SK-N-MC (cell line): ENCODE measurements around the gene UGT1A7.

Experiments
- DNase-seq: peaks from one replicate; pipeline ENCODE4 v3.0.0-alpha.2; 2011; ENCODE audit warnings: low read depth, low spot score
- H3K27ac ChIP-seq: fragments of 200-600 bp; sonication (generic); 2 replicates; pipeline ENCODE4 v1.5.1; 2016; ENCODE audit warnings: mixed run types
- H3K36me3 ChIP-seq: fragments of 200-600 bp; sonication (generic); 2 replicates; pipeline ENCODE4 v1.6.1; 2017; ENCODE audit warnings: antibody characterized with exemption, low read length, mixed read lengths; ENCODE audit not compliant: insufficient read depth
- H3K4me3 ChIP-seq: fragments of 200-600 bp; sonication (generic); 2 replicates; pipeline ENCODE4 v1.5.1; 2016
- H3K9ac ChIP-seq: fragments of 200-600 bp; sonication (generic); 2 replicates; pipeline ENCODE4 v1.8.0; 2017; ENCODE audit warnings: mixed run types, mixed read lengths; ENCODE audit not compliant: insufficient read length
- H3K9me3 ChIP-seq: fragments of 200-600 bp; sonication (generic); 2 replicates; pipeline ENCODE4 v1.6.1; 2017; ENCODE audit warnings: low read depth, mild to moderate bottlenecking, antibody characterized with exemption, low read length, moderate library complexity, mixed read lengths
- EZH2 ChIP-seq: fragments of 200-600 bp; sonication (generic); IDR thresholded peaks from one replicate; pipeline ENCODE4 v1.6.1; 2017; ENCODE audit warnings: antibody characterized with exemption
- FOXP2 ChIP-seq: optimal IDR thresholded peaks from 2 replicates; pipeline ENCODE3; 2011; ENCODE audit warnings: mild to moderate bottlenecking, moderate library complexity; ENCODE audit not compliant: insufficient read depth; ENCODE audit errors: extremely low read length, control extremely low read depth
- POLR2AphosphoS5 ChIP-seq: IDR thresholded peaks from 2 replicates; pipeline ENCODE4 v1.6.1; 2012; ENCODE audit warnings: mild to moderate bottlenecking, low read depth, low read length, borderline replicate concordance

The UGT1A7 gene

DNA sequence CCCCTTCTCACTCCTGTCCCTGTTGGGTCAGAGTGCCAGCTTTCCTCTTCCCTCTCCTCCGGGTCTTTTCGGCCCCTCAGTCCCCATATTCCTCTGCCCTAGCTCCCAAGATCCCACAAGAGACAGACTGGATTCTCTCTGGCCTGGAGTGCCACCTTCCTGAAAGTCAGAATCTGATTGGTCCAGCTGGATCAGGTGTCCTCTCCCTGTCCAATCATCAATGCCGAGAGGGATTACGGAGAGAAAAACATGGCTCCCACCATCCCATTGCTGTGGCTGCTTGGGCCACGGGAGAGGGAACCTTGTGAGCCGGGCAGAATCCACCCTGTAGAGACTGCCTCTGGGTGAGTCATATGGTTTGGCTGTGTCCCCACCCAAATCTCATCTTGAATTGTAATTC is 93.7 kb downstream of the UGT1A7 start:
- Histone ChIP-seq H3K4me3 (no peak overlapping the region), H3K9me3 (no peaks in the 10 kb centered on the region), H3K36me3 (no peaks in the 10 kb centered on the region), H3K9ac (no peak overlapping the region), H3K27ac (no peak overlapping the region)
- no peak for DNase-seq
- TF ChIP-seq FOXP2 = no peak
- no peak for TF ChIP-seq POLR2AphosphoS5
- no peak for TF ChIP-seq EZH2

DNA sequence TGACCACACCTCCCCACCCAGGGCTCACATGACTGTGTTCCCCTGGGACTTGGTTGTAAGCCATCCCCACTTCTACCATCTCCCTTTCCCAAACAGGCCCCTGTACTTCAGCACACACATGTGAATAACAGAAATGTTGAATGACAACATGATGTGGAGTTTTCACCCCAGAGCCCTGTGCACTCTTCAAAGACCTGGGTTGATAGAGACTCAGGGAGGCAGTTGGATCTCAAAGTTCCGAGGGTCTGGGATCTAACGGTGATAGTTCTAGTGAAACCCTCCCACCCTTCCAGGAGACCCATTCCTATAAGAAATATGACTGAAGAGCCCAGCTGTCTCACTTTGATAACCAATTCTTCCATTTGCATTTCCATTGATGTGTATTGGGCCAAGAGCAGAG is 96.3 kb downstream of the UGT1A7 start, which contains the start of gene MROH2A:
Gene MROH2A, plus strand, starts transcription at position 301 of the 400 bp plus-strand sequence. CDS start 1,029 bp downstream, outside the sequence.
- Histone ChIP-seq H3K4me3 (no peak within 1 kb of the TSS), H3K9ac (no peak within 1 kb of the TSS), H3K27ac (no peak within 1 kb of the TSS), H3K9me3 (no peaks in the 10 kb centered on the region; the same call in 1 of the 2 replicates), H3K36me3 (no peaks in the 10 kb centered on the region)
- TF ChIP-seq POLR2AphosphoS5 (no peak), EZH2 (no peak), FOXP2 (no peak)
- no peak for DNase-seq

DNA sequence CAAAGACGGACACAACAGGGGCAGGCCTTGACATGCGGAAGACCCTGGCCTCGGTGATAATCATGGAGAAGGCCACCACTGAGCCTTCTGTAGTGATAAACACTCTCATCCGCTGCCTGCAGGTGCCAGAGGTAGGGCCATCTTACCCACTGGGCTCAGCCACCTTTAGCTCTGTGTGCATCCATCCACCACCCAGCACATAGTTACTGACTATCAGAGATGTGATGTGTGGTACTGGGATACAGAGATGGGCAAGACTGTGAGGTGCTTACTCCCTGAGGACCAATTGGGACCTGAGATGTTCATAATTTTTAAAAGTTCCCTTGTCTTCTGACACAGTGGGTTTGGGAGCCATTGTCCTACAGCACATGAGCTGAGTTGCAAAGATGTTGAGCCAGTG is 98.0 kb downstream of the UGT1A7 start:
- no peak overlapping the region for H3K4me3 ChIP-seq
- no peak for TF ChIP-seq FOXP2
- no peak for TF ChIP-seq POLR2AphosphoS5
- no peak for TF ChIP-seq EZH2
- H3K27ac ChIP-seq = no peak overlapping the region
- peaks cover 4% of the 10 kb centered on the region; the same call in 1 of the 2 replicates for H3K9me3 ChIP-seq
- no peak for DNase-seq
- no peak overlapping the region for H3K9ac ChIP-seq
- no peaks in the 10 kb centered on the region for H3K36me3 ChIP-seq

DNA sequence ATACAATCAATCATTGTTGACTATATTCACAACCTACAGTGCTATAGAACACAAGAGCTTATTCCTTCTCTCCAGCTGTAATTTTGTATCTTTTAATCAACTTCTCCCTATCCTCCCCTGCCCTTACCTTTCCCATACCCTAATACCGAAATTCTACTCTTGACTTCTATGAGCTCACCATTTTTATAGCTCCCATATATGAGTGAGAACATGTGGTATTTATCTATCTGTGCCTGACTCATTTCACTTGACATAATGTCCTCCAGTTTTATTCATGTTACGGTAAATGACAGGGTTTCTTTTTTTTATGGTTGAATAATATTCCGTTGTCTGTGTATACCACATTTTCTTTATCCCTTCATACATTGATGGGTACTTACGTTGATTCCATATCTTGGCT is 99.1 kb downstream of the UGT1A7 start:
- Histone ChIP-seq H3K36me3 (no peaks in the 10 kb centered on the region), H3K27ac (no peak overlapping the region), H3K9ac (no peak overlapping the region), H3K9me3 (peaks cover 4% of the 10 kb centered on the region; the same call in 1 of the 2 replicates), H3K4me3 (no peak overlapping the region)
- TF ChIP-seq FOXP2 = no peak
- no peak for TF ChIP-seq EZH2
- TF ChIP-seq POLR2AphosphoS5 = no peak
- DNase-seq = no peak

DNA sequence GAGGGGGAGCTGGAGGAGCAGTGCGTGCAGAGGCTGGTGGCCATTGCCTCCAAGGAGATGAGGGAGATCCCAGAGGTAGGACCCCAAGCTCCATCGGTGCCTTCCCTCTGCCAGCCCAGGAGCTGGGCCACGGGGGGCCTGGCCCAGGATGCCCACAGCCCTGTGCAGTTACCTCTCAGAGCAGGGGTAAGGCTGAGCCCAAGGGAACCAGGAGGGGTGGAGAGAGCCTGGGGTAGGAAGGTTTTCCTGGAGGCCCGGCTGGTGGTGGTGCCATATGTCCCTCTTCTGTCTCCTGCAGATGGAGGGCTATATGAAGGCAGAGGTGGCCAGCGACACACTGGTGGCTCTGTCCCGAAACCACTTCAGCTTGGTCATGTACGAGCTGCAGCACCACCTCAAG is 107.9 kb downstream of the UGT1A7 start:
- Histone ChIP-seq H3K9me3 (no peaks in the 10 kb centered on the region; the same call in 1 of the 2 replicates), H3K9ac (no peak overlapping the region), H3K4me3 (no peak overlapping the region), H3K27ac (peak overlapping the region; percentile 82), H3K36me3 (peaks cover 5% of the 10 kb centered on the region; the same call in 1 of the 2 replicates)
- TF ChIP-seq POLR2AphosphoS5 (no peak), FOXP2 (no peak)
- DNase-seq = no peak

DNA sequence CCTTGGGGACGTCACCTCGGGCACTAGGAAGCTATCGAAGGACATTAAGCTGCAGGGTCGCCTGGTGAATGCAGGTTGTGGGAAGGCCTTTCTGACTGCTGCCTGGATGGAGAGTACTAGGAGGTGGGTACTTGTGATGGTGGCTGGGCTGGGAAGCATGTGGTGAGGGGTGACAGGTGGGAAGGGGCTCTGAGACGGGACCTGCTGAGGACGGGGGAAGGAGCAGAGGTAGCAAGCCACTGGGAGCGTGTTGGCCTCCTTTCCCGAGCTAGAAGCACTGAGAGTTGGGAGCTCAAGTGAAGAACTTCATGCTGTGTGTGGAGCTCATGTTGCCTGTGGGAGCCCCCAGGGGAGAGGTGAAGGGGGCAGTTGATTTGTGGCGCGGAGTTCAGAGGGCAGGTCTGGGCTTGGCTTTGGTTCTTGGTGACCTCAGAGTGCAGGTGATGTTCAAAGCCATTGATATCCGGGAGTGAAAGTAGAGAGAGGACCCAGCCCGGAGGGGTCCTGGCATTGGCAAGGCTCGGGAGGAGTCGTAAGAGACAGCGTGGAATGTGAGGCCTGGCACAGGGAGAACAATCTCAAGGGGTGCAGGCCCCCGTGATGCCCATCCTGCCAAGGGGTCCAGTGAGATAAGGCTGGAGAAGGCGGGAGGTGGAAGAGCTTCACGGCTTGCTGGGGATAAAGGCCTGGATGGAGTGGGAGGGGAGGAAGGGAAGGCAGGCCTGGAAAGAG is 109.6 kb downstream of the UGT1A7 start:
- Histone ChIP-seq H3K4me3 (peak overlapping the region; percentile 67), H3K27ac (peak overlapping the region; percentile 69), H3K9me3 (no peaks in the 10 kb centered on the region; the same call in 1 of the 2 replicates), H3K9ac (peak overlapping the region; percentile 53), H3K36me3 (peaks cover 7% of the 10 kb centered on the region; the same call in 1 of the 2 replicates)
- DNase-seq = no peak
- TF ChIP-seq POLR2AphosphoS5 (no peak), EZH2 (no peak), FOXP2 (no peak)

DNA sequence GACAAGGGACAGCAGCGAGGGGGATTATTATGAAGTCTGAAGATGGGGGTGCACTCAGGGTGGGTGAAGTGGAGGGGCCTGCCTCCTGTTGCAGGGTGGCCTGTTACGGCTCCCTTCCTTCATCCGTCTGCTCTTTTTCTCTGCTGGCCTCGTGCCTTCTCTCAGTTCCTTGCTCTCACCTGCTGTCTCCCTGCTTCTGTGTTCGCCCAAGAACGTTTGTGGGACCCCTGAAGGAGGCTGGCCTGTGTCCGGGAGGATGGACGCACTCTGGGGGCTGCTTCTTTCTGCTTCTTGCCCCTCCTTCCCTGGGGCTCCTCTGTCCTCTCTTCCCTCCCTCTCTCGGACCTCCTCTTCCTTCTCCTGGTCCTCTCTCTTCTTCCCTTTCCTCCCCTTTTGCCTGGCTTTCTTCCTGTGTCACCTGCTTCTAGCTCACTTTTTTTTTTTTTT is 110.2 kb downstream of the UGT1A7 start:
- H3K27ac ChIP-seq = no peak overlapping the region
- no peaks in the 10 kb centered on the region for H3K9me3 ChIP-seq
- TF ChIP-seq FOXP2 (no peak), POLR2AphosphoS5 (no peak), EZH2 (no peak)
- no peak for DNase-seq
- H3K4me3 ChIP-seq = peak overlapping the region; percentile 67
- peaks cover 7% of the 10 kb centered on the region; the same call in 1 of the 2 replicates for H3K36me3 ChIP-seq
- peak overlapping the region; percentile 53 for H3K9ac ChIP-seq

DNA sequence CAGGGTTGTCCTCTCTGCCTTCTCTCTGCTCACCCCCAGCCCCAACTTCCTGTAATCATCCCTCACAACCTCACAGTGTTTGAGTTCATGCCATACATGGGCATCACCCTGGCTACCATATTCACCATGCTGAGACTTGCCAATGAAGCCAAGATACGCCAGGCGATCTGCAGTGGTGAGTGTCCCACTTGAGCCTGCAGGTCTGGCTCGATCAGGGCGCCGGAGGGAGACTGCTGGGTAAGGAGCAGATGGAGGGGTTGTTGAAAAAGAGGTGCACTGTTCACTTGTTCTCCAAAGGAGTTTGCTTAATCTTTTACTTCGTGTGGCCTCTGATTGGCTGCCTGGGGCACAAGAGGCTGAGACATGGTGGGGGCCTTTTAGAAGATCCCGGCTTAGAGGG is 111.0 kb downstream of the UGT1A7 start:
- Histone ChIP-seq H3K27ac (no peak overlapping the region), H3K36me3 (peaks cover 7% of the 10 kb centered on the region; the same call in 1 of the 2 replicates), H3K9ac (no peak overlapping the region), H3K9me3 (no peaks in the 10 kb centered on the region), H3K4me3 (peak overlapping the region; percentile 67)
- TF ChIP-seq FOXP2 (no peak), EZH2 (no peak), POLR2AphosphoS5 (no peak)
- no peak for DNase-seq
